Measurements from ENCODE around the gene PREX1.

The PREX1 gene

DNA sequence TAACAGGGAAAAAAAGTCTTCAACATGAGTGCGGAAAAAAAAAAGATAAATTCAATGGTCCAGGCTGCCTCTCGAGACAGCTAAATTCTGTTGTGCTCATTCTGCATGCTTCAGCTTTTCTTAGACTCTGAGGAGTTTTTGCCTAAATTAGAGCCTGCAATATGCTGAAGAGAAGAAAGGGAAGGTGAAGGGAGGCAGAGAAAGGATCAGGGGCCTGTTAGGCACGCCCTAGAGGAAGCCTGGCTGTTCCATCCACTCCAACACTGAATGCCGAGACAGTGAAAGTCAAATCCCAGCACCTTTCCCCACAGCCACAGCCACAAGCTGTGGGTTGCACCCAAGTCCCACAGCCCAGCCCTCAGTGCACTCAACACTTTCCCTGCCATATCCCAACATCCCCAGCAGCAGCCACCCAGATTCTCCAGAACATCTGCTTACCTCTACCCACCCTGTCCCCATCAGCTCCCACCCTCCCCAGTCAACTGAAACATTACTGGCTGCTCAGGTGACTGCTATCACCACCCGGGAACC is 37.3 kb downstream of the PREX1 start:
- Histone ChIP-seq H3K9me3 (ENCODE audit: control extremely low read depth in 1 of 5, control insufficient read depth in 4 of 5, insufficient read depth in 2 of 5, low read depth in 1 of 5, low read length in 4 of 5) (no peaks in the 10 kb centered on the region), H3K4me3 (ENCODE audit: control insufficient read depth in 1 of 7, extremely low read depth in 1 of 7, insufficient read depth in 4 of 7, low read depth in 2 of 7, low read length in 6 of 7) (peak overlapping the region in 2 of 7 experiments; percentile 11 to 21), H3K4me1 (ENCODE audit: control extremely low read depth in 1 of 4, control insufficient read depth in 4 of 4, insufficient read depth in 4 of 4, low read length in 3 of 4) (peaks cover 10 to 75% (median 67%) of the 10 kb centered on the region in 4 experiments), H3K36me3 (ENCODE audit: control insufficient read depth in 4 of 4, insufficient read depth in 4 of 4, low read length in 3 of 4) (no peaks in the 10 kb centered on the region), H3K27me3 (replicated peaks in 2 of 5; ENCODE audit: control insufficient read depth in 4 of 5, insufficient read depth in 5 of 5, low read length in 4 of 5) (no peaks in the 10 kb centered on the region), H3K27ac (ENCODE audit: insufficient read depth in 1 of 2, low read depth in 1 of 2, low read length in 2 of 2, poor library complexity in 1 of 2, severe bottlenecking in 2 of 2) (peak overlapping the region in 1 of 2 experiments; percentile 23)
- DNase-seq = no peak
- POLR2A ChIA-PET = interaction anchor here (0.7 kb wide), 1 partner anchor 21 kb away, joined by 3 read pairs; no protein-coding TSS in a partner anchor
- 18% methylated on average over 3 of the region's 5 CpGs for WGBS (ENCODE audit: insufficient coverage)
- CTCF ChIA-PET = interaction anchor here (1.1 to 2.6 kb wide), 6 partner anchors 11 to 67 kb away, joined by 3 to 15 read pairs (median 4); no protein-coding TSS in a partner anchor

- Histone ChIP-seq H3K27me3 (replicated peaks in 2 of 5; ENCODE audit: control insufficient read depth in 4 of 5, insufficient read depth in 5 of 5, low read length in 4 of 5) (no peaks in the 10 kb centered on the region), H3K36me3 (ENCODE audit: control insufficient read depth in 4 of 4, insufficient read depth in 4 of 4, low read length in 3 of 4) (no peaks in the 10 kb centered on the region), H3K9me3 (ENCODE audit: control extremely low read depth in 1 of 5, control insufficient read depth in 4 of 5, insufficient read depth in 2 of 5, low read depth in 1 of 5, low read length in 4 of 5) (no peaks in the 10 kb centered on the region), H3K4me3 (ENCODE audit: control insufficient read depth in 1 of 7, extremely low read depth in 1 of 7, insufficient read depth in 4 of 7, low read depth in 2 of 7, low read length in 6 of 7) (no peak overlapping the region), H3K27ac (ENCODE audit: insufficient read depth in 1 of 2, low read depth in 1 of 2, low read length in 2 of 2, poor library complexity in 1 of 2, severe bottlenecking in 2 of 2) (peak overlapping the region in 1 of 2 experiments; percentile 23), H3K4me1 (ENCODE audit: control extremely low read depth in 1 of 4, control insufficient read depth in 4 of 4, insufficient read depth in 4 of 4, low read length in 3 of 4) (peaks cover 10 to 79% (median 73%) of the 10 kb centered on the region in 4 experiments)
- 92% methylated on average over 6 of the region's 9 CpGs for WGBS (ENCODE audit: insufficient coverage)
- no peak for DNase-seq
- POLR2A ChIA-PET = no interaction called here
- CTCF ChIA-PET = interaction anchor here (0.6 to 2.6 kb wide), 7 partner anchors 9 to 133 kb away, joined by 3 to 15 read pairs (median 3); no protein-coding TSS in a partner anchor
These were observed 37.9 kb downstream of the PREX1 start for GRCh38 chr20:48789781-48790472.

DNA sequence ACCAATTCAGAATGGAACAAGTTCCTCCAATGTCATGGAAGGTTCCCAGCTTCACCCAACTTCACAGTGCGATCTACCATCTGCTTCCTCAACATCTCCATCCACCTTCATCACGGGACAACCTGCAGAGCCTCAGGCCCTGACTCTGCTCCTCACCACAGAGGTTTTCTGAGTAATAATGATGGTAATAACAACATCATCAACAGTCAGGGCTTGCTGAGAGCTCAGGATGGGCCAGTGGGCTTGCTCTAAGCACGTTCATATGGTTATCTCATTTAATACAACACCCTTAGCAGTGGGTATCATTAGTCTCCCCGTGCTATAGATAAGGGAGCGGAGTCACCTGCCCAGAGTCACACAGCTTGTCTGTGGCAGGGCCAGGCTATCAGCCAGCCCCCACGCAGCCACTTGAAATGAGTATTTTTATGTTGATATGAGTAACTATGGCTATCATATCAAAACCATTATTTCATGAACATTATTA is 38.6 kb downstream of the PREX1 start:
- Histone ChIP-seq H3K27ac (ENCODE audit: insufficient read depth in 1 of 2, low read depth in 1 of 2, low read length in 2 of 2, poor library complexity in 1 of 2, severe bottlenecking in 2 of 2) (no peak overlapping the region), H3K4me1 (ENCODE audit: control extremely low read depth in 1 of 4, control insufficient read depth in 4 of 4, insufficient read depth in 4 of 4, low read length in 3 of 4) (peaks cover 10 to 80% (median 75%) of the 10 kb centered on the region in 4 experiments)
- peak in 1 of 3 donors; percentile 52 for DNase-seq

DNA sequence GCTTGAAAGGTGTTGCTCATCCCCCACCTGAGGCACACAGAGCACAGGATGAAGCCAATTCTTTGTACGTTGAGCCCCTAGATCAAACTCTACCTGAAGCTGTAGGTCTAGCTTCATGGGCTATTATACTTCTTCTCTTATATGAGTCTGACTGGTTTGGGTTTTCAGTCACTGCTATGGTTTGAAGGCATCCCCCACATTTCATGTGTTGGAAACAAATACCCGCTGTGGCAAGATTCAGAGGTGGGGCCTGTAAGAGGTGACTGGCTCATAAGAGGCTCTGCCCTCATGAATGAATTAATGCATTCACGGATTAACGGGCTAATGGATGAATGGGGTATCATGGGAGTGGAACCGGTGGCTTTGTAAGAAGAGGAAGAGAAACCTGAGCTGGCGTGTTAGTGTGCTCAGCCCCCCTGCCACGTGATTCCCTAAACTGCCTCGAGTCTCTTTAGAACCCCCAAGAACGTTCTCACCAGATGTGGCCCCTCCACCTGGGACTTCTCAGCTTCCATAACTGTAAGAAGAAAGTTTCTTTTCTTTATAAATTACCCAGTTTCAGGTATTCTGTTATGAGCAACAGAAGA is 39.2 kb downstream of the PREX1 start:
- POLR2A ChIA-PET = interaction anchor here (0.6 to 2.6 kb wide), 7 partner anchors 10 to 1211 kb away, joined by 3 to 14 read pairs (median 3); partner anchors contain the start of gene PREX1

More for the DNA sequence above, 38.6 kb downstream of the PREX1 start:
- ChIA-PET CTCF (interaction anchor here (0.6 to 2.5 kb wide), 12 partner anchors 8 to 133 kb away, joined by 3 to 9 read pairs (median 3); no protein-coding TSS in a partner anchor), POLR2A (interaction anchor here (0.6 to 1.3 kb wide), 4 partner anchors 15 to 1211 kb away, joined by 3 read pairs; no protein-coding TSS in a partner anchor)
- no peaks in the 10 kb centered on the region for H3K9me3 ChIP-seq (ENCODE audit: control extremely low read depth in 1 of 5, control insufficient read depth in 4 of 5, insufficient read depth in 2 of 5, low read depth in 1 of 5, low read length in 4 of 5)
- WGBS (ENCODE audit: insufficient coverage) = 100% methylated on average over 3 of the region's 6 CpGs
- H3K36me3 ChIP-seq (ENCODE audit: control insufficient read depth in 4 of 4, insufficient read depth in 4 of 4, low read length in 3 of 4) = no peaks in the 10 kb centered on the region
- H3K4me3 ChIP-seq (ENCODE audit: control insufficient read depth in 1 of 7, extremely low read depth in 1 of 7, insufficient read depth in 4 of 7, low read depth in 2 of 7, low read length in 6 of 7) = no peak overlapping the region
- H3K27me3 ChIP-seq (replicated peaks in 2 of 5; ENCODE audit: control insufficient read depth in 4 of 5, insufficient read depth in 5 of 5, low read length in 4 of 5) = no peaks in the 10 kb centered on the region

DNA sequence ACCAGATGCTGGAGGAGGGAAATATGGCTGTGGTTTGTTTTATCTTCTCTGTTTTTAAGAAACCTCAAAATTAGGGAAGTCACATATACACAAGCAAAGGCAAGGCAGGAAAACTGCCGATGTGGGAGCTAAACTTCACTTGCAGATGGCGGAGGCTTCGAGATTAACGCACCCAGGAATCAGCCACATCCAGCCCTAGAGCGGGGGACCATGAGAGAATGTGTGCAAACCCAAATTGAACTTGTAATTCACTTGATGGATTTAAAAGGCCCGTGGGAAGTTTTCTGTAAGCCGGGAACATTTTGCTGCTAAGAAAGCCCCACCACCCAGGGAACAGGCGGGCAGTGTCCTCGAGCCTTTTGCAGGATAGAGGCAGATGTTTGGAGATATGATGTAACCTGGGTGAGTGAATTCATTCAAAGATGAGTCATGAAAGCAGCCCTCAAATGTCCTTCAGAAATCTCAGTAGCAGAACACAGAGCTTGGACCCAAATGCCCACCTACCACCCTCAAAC is 39.9 kb downstream of the PREX1 start:
- H3K4me3 ChIP-seq (ENCODE audit: control insufficient read depth in 1 of 7, extremely low read depth in 1 of 7, insufficient read depth in 4 of 7, low read depth in 2 of 7, low read length in 6 of 7) = peak overlapping the region in 5 of 7 experiments; percentile 20 to 59 (median 47)
- POLR2A ChIA-PET = interaction anchor here (0.8 to 2.6 kb wide), 6 partner anchors 11 to 41 kb away, joined by 3 to 14 read pairs (median 5); partner anchors contain the start of gene PREX1

More for the DNA sequence above, 39.2 kb downstream of the PREX1 start:
- peak overlapping the region; percentile 80 to 86 for H3K27ac ChIP-seq (ENCODE audit: insufficient read depth in 1 of 2, low read depth in 1 of 2, low read length in 2 of 2, poor library complexity in 1 of 2, severe bottlenecking in 2 of 2)
- DNase-seq = peak in 2 of 3 donors; percentile 48 to 65
- no peaks in the 10 kb centered on the region for H3K9me3 ChIP-seq (ENCODE audit: control extremely low read depth in 1 of 5, control insufficient read depth in 4 of 5, insufficient read depth in 2 of 5, low read depth in 1 of 5, low read length in 4 of 5)
- CTCF ChIA-PET = interaction anchor here (0.6 to 2.5 kb wide), 21 partner anchors 9 to 234 kb away, joined by 3 to 9 read pairs (median 3); no protein-coding TSS in a partner anchor
- H3K27me3 ChIP-seq (replicated peaks in 2 of 5; ENCODE audit: control insufficient read depth in 4 of 5, insufficient read depth in 5 of 5, low read length in 4 of 5) = no peaks in the 10 kb centered on the region
- WGBS (ENCODE audit: insufficient coverage) = 17% methylated on average over 1 of the region's 9 CpGs
- no peaks in the 10 kb centered on the region for H3K36me3 ChIP-seq (ENCODE audit: control insufficient read depth in 4 of 4, insufficient read depth in 4 of 4, low read length in 3 of 4)
- peak overlapping the region in 3 of 7 experiments; percentile 10 to 54 (median 47) for H3K4me3 ChIP-seq (ENCODE audit: control insufficient read depth in 1 of 7, extremely low read depth in 1 of 7, insufficient read depth in 4 of 7, low read depth in 2 of 7, low read length in 6 of 7)
- H3K4me1 ChIP-seq (ENCODE audit: control extremely low read depth in 1 of 4, control insufficient read depth in 4 of 4, insufficient read depth in 4 of 4, low read length in 3 of 4) = peaks cover 15 to 83% (median 78%) of the 10 kb centered on the region in 4 experiments

DNA sequence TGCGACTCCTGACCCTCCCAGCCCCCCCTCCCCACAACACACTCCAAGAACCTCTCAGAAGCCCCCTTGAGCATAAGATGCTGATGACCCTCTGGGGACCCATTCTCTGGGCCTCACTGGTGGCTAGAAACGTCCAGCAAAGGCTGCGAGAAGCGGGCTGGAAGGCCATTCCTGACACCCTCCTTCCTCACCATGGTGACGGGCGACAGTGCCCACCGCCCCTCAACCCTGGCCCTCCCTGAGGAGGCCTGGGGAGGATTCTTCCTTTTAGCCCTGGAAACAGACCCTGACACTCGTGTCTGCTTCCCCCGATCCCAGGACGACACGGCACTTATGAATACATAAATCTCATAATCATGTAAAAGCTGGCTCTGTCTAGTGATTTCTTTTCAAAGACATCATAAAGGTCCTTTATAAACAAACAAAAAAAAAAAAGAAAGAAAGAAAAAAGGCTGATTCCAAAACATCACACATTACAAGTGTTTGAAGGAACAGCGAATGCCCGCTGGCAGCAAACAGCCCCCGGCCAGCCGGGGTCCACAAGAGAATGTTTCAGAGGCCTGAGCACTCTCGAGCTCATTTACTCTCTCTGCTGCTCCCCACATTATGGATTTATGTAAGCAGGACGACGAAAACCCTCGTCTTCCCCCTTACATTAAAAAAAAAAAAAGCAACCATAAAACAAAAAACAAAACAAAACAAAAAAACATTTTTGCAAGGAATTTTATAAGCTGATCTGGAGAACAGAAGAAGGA is 40.7 kb downstream of the PREX1 start:
- peak in 1 of 3 donors; percentile 54 for DNase-seq
- Histone ChIP-seq H3K27ac (ENCODE audit: insufficient read depth in 1 of 2, low read depth in 1 of 2, low read length in 2 of 2, poor library complexity in 1 of 2, severe bottlenecking in 2 of 2) (peak overlapping the region; percentile 80 to 86), H3K4me3 (ENCODE audit: control insufficient read depth in 1 of 7, extremely low read depth in 1 of 7, insufficient read depth in 4 of 7, low read depth in 2 of 7, low read length in 6 of 7) (peak overlapping the region in 5 of 7 experiments; percentile 5 to 59 (median 47)), H3K9me3 (ENCODE audit: control extremely low read depth in 1 of 5, control insufficient read depth in 4 of 5, insufficient read depth in 2 of 5, low read depth in 1 of 5, low read length in 4 of 5) (no peaks in the 10 kb centered on the region), H3K36me3 (ENCODE audit: control insufficient read depth in 4 of 4, insufficient read depth in 4 of 4, low read length in 3 of 4) (peaks cover 0 to 2% (median 0%) of the 10 kb centered on the region in 4 experiments), H3K27me3 (replicated peaks in 2 of 5; ENCODE audit: control insufficient read depth in 4 of 5, insufficient read depth in 5 of 5, low read length in 4 of 5) (no peaks in the 10 kb centered on the region), H3K4me1 (ENCODE audit: control extremely low read depth in 1 of 4, control insufficient read depth in 4 of 4, insufficient read depth in 4 of 4, low read length in 3 of 4) (peaks cover 19 to 98% (median 92%) of the 10 kb centered on the region in 4 experiments)
- CTCF ChIA-PET = interaction anchor here (1.2 to 2.5 kb wide), 6 partner anchors 10 to 44 kb away, joined by 3 to 9 read pairs (median 6); no protein-coding TSS in a partner anchor
- 52% methylated on average over 9 of the region's 19 CpGs for WGBS (ENCODE audit: insufficient coverage)
- POLR2A ChIA-PET = interaction anchor here (0.8 to 2.6 kb wide), 4 partner anchors 15 to 40 kb away, joined by 3 to 14 read pairs (median 6); partner anchors contain the start of gene PREX1

More for the DNA sequence above, 39.9 kb downstream of the PREX1 start:
- Histone ChIP-seq H3K36me3 (ENCODE audit: control insufficient read depth in 4 of 4, insufficient read depth in 4 of 4, low read length in 3 of 4) (no peaks in the 10 kb centered on the region), H3K4me1 (ENCODE audit: control extremely low read depth in 1 of 4, control insufficient read depth in 4 of 4, insufficient read depth in 4 of 4, low read length in 3 of 4) (peaks cover 18 to 90% (median 84%) of the 10 kb centered on the region in 4 experiments), H3K9me3 (ENCODE audit: control extremely low read depth in 1 of 5, control insufficient read depth in 4 of 5, insufficient read depth in 2 of 5, low read depth in 1 of 5, low read length in 4 of 5) (no peaks in the 10 kb centered on the region), H3K27ac (ENCODE audit: insufficient read depth in 1 of 2, low read depth in 1 of 2, low read length in 2 of 2, poor library complexity in 1 of 2, severe bottlenecking in 2 of 2) (peak overlapping the region; percentile 80 to 86), H3K27me3 (replicated peaks in 2 of 5; ENCODE audit: control insufficient read depth in 4 of 5, insufficient read depth in 5 of 5, low read length in 4 of 5) (no peaks in the 10 kb centered on the region)
- WGBS (ENCODE audit: insufficient coverage) = 8% methylated on average over 8 of the region's 9 CpGs
- peak; percentile 82 to 93 (median 88) for DNase-seq
- CTCF ChIA-PET = interaction anchor here (0.6 to 2.5 kb wide), 16 partner anchors 9 to 234 kb away, joined by 3 to 9 read pairs (median 4); no protein-coding TSS in a partner anchor

All from common myeloid progenitor, CD34-positive (primary cell).